Epithelial cell of esophagus (primary cell): ENCODE data around the gene TENM4.

Source experiments
- DNase-seq: peaks from one replicate; pipeline ENCODE4 v3.0.0; 2010; ENCODE audit warnings: low read depth
- H3K4me3 ChIP-seq: 2 replicates; pipeline ENCODE4 v1.5.1; 2011; ENCODE audit warnings: mild to moderate bottlenecking, low read length, control low read depth
- TF ChIP-seq, protein P1 (sequence below): IDR thresholded peaks from 2 replicates; pipeline ENCODE4 v1.5.1; 2011; ENCODE audit warnings: low read depth, mild to moderate bottlenecking, low read length, control low read depth, inconsistent platforms; ENCODE audit not compliant: insufficient read depth; ENCODE audit errors: missing control alignments

TENM4 gene

DNA sequence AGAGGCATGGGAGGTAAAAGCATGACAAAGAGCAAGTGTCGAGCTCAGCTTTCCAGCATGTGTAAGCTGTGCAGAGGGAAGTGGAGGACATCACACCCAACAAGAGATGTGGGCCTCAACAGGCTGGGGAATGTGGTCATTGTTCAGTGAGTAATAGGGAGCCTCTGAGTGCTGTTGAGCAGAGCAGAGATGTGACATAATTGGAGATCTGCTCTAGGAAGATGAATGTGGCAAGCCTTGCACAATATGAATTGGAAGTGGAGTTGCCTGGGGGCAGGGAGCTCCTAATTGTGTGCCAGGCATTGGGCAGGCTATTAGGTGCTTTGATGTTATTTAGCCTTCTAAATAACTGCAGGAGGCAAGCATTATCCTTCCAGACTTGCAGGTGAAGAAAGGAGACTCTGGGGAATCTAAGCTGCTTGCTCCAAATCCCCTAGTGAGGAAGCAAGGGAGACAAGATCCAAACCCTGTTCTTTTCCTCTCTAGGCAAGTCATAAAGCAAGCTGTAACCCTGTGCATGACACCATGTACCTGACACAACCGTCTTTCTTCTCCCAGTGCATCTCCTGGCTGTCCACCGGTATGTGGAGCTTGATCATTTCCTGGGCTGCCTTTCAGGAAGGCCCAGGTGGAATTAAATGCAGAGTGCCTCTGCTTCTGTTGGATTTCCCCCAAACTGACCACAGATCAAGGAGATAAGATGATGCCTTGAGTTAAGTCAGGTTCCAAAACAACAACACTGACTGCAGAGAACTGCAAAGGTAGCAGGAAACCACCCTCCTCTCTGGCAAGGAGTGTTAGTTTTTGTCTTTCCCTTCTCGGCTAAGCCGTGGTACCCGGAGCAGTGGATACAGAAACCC lies 221.4 kb downstream of the TENM4 start:
- TF ChIP-seq, protein P1, sequence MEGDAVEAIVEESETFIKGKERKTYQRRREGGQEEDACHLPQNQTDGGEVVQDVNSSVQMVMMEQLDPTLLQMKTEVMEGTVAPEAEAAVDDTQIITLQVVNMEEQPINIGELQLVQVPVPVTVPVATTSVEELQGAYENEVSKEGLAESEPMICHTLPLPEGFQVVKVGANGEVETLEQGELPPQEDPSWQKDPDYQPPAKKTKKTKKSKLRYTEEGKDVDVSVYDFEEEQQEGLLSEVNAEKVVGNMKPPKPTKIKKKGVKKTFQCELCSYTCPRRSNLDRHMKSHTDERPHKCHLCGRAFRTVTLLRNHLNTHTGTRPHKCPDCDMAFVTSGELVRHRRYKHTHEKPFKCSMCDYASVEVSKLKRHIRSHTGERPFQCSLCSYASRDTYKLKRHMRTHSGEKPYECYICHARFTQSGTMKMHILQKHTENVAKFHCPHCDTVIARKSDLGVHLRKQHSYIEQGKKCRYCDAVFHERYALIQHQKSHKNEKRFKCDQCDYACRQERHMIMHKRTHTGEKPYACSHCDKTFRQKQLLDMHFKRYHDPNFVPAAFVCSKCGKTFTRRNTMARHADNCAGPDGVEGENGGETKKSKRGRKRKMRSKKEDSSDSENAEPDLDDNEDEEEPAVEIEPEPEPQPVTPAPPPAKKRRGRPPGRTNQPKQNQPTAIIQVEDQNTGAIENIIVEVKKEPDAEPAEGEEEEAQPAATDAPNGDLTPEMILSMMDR: no peak
- no peak overlapping the region for H3K4me3 ChIP-seq
- peak; percentile 83 for DNase-seq

- TF ChIP-seq, protein P1: no peak
- DNase-seq: no peak
- H3K4me3 ChIP-seq: no peak overlapping the region
Measured at GRCh38 chr11:79212741-79213190, 228.1 kb downstream of the TENM4 start.

DNA sequence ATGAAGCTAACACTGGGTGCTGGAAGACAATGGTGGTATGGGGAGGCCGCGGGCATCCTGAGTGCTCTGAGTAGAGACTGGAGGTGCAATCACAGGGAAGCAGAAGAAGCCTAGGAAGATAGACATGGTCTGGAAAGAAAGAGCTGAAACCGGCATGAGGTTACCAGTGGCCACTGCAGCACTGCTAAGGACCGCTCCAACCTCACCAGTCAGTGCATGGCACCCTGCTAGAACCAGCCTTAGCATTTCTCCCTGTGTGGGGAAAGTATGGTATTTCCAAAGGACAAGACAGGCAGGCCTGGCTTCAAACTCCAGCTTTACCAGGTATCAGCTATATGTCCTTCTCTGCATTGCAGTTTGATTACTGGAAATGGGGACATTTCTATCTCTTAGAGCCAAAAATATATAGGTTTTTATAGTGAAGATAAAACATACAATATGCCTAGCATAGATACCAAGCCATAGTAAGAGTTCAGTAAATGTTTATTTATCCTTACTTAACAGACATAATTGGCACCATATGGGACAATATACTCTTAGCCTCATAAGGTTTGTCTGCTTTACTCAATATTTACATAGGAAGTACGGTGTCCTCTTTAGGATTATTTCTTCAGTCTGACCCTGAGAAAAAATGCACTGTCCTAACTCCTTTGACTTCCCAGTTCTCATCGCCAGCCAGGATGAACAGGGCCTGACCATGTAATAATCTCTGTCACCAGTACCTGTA lies 231.1 kb downstream of the TENM4 start:
- no peak for DNase-seq
- no peak overlapping the region for H3K4me3 ChIP-seq
- TF ChIP-seq, protein P1: no peak

DNA sequence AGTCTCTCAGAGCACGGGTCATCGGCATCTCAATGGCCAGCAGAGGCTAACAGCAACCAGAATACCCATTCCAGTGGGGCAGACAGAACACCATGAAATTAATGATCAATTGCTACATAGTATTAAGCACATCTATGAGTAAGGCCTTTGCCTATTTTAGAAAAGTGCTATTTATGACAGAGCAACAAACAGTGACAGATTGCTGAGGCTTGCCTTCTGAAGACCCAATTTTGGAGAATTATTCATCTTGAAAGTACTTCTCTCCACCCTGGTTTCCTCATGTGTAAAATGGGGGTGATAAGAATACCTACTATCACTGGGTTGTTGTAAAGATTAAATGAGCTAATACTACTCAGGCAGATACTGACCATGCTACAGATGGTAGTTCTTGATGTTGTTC lies 232.7 kb downstream of the TENM4 start:
- no peak overlapping the region for H3K4me3 ChIP-seq
- no peak for DNase-seq
- TF ChIP-seq, protein P1: no peak

DNA sequence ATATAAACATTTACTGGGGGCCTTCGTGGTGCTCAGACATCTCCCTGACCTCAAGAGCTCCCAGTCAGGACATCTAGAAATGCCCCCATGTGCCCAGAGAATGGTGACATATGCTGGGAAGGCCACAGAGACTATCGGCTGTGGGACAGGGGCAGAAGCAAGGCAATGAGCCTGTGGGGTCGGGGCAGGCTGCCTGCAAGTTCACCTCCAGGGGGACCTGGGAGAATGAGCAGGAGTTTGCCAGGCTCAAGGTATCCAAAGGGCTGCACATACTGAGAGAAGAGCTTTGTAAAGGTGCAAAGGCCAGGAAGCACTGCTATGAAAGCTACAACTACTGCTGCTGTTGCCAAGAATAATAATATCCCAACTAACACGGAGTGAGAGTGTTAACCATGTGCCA lies 233.9 kb downstream of the TENM4 start:
- TF ChIP-seq, protein P1: no peak
- DNase-seq: no peak

DNA sequence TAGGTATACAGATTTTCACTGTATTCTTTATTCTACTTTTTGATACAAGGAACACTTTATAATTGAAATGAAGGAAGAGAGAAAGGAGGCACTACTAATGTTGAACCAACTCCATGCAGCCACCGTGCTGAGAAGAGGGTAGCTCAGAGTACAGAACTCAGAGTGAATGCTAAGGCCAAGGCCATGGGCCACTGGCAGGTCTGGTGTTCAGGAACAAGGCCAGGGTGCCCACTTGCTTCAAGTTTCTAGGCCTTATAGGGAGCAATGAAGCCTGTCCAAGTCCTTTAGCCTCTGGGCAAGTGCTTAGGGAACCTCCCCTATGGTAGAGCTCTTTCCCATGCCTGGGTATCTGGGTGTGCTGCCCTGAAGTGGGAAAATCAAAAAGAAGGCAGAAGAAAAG lies 235.0 kb downstream of the TENM4 start:
- TF ChIP-seq, protein P1: no peak
- no peak overlapping the region for H3K4me3 ChIP-seq
- DNase-seq: no peak

More for the DNA sequence above, 233.9 kb downstream of the TENM4 start:
- no peak overlapping the region for H3K4me3 ChIP-seq
